Measurements from ENCODE around the gene PTCHD1.

PTCHD1 gene

GRCh38 chrX:23386260-23386659 lies 51.6 kb downstream of the PTCHD1 start:
- no peak overlapping the region for H3K9ac ChIP-seq (ENCODE audit: low read depth, low read length)
- H3K4me1 ChIP-seq (ENCODE audit: control insufficient read depth, insufficient read depth, low read length), result peaks cover 12% of the 10 kb centered on the region
- H3K9me3 ChIP-seq (ENCODE audit: control insufficient read depth, insufficient read depth, low read length), result no peaks in the 10 kb centered on the region
- H3K36me3 ChIP-seq (ENCODE audit: control insufficient read depth, insufficient read depth, low read length), result no peaks in the 10 kb centered on the region
- H3K27me3 ChIP-seq (ENCODE audit: control insufficient read depth, insufficient read depth, low read length), result no peaks in the 10 kb centered on the region
- H3K4me3 ChIP-seq (ENCODE audit: low read depth, low read length), result no peak overlapping the region

DNA sequence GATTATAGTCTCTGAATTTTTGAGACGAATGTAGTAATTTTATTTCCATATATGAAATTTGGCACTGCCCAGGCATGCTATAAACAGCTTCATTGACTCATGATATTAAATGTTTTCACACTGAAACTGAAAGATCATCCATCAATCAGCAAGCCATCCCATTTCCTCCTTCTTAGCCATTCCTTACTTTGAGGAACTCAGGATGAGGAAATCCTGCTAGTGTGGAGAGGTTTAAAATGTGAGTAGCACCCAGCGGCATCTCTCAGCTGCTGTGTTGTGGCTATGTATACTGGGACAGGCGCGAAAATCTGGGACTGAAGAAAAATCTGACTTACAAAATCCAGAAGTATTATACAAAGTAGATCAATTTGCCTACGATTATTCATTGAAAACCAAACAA lies 52.1 kb downstream of the PTCHD1 start:
- no peak overlapping the region for H3K4me3 ChIP-seq (ENCODE audit: low read depth, low read length)
- H3K36me3 ChIP-seq (ENCODE audit: control insufficient read depth, insufficient read depth, low read length), result no peaks in the 10 kb centered on the region

DNA sequence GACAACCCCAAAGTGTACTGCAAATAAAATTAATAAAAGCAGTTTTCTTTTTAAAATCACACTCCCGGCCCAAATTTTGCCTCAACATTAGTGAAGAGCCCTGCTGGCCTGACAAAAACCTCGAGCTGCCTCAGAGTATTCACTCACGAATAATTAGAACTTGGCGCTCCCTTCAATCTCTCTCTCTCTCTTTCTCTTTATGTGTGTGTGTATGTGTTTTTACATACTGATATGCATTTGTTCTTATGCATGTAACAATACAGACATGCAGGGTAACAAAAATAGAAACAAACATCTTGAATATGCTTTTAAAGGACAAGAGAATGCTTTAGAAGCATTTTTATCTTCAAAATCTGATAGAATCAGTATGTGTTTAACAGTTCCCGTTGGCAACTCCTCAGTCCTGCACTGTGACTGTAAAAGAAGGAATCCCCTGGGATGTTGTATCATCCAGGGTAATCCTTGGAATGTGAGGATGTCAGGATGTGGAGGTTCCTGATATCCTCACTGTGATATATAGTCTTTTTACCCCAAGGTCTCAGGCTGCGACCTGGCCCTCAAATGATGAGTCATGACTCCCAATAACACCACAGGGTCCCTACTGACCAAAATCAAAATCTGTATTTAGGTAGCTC lies 53.0 kb downstream of the PTCHD1 start:
- no peaks in the 10 kb centered on the region for H3K27me3 ChIP-seq (ENCODE audit: control insufficient read depth, insufficient read depth, low read length)
- H3K4me3 ChIP-seq (ENCODE audit: low read depth, low read length), result no peak overlapping the region
- H3K9ac ChIP-seq (ENCODE audit: low read depth, low read length), result no peak overlapping the region
- H3K4me1 ChIP-seq (ENCODE audit: control insufficient read depth, insufficient read depth, low read length), result peaks cover 9% of the 10 kb centered on the region
- H3K9me3 ChIP-seq (ENCODE audit: control insufficient read depth, insufficient read depth, low read length), result no peaks in the 10 kb centered on the region
- H3K36me3 ChIP-seq (ENCODE audit: control insufficient read depth, insufficient read depth, low read length), result no peaks in the 10 kb centered on the region

More for the DNA sequence above, 52.1 kb downstream of the PTCHD1 start:
- no peaks in the 10 kb centered on the region for H3K9me3 ChIP-seq (ENCODE audit: control insufficient read depth, insufficient read depth, low read length)
- H3K4me1 ChIP-seq (ENCODE audit: control insufficient read depth, insufficient read depth, low read length), result peaks cover 12% of the 10 kb centered on the region
- H3K27me3 ChIP-seq (ENCODE audit: control insufficient read depth, insufficient read depth, low read length), result no peaks in the 10 kb centered on the region
- H3K9ac ChIP-seq (ENCODE audit: low read depth, low read length), result no peak overlapping the region

DNA sequence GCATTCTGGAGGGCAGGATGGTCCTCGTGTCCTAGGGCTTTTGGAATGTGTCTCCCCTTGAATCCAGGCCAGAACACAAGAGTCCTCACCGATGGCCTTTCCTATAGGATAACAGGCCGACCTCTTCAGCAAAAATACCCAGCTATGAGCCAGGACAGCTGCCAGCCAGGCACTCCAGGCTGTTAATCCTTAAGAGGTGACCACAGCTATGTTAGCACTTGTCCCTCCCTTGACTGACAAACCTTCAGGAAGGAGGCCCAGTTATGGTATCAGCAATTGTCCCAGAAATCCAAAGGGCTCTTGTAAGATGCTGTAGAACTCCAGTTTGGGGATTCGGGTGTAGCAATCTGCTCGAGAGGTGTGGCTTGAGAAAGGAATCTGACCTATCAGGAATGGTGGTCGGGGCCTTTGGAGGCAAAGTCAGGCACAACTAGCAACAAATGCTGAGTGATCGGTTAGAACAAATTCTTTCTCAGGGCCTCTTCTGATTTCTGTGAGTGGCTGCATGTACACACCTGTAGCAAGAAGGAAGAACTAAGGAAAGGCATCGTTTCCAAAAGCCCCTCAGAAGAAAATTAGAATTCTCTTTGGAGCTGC lies 54.6 kb downstream of the PTCHD1 start:
- Histone ChIP-seq H3K9ac (ENCODE audit: low read depth, low read length) (no peak overlapping the region), H3K4me3 (ENCODE audit: low read depth, low read length) (no peak overlapping the region), H3K4me1 (ENCODE audit: control insufficient read depth, insufficient read depth, low read length) (peaks cover 8% of the 10 kb centered on the region), H3K36me3 (ENCODE audit: control insufficient read depth, insufficient read depth, low read length) (no peaks in the 10 kb centered on the region), H3K9me3 (ENCODE audit: control insufficient read depth, insufficient read depth, low read length) (no peaks in the 10 kb centered on the region), H3K27me3 (ENCODE audit: control insufficient read depth, insufficient read depth, low read length) (no peaks in the 10 kb centered on the region)

- Histone ChIP-seq H3K9me3 (ENCODE audit: control insufficient read depth, insufficient read depth, low read length) (no peaks in the 10 kb centered on the region), H3K36me3 (ENCODE audit: control insufficient read depth, insufficient read depth, low read length) (no peaks in the 10 kb centered on the region), H3K4me3 (ENCODE audit: low read depth, low read length) (no peak overlapping the region), H3K9ac (ENCODE audit: low read depth, low read length) (no peak overlapping the region), H3K4me1 (ENCODE audit: control insufficient read depth, insufficient read depth, low read length) (peaks cover 8% of the 10 kb centered on the region), H3K27me3 (ENCODE audit: control insufficient read depth, insufficient read depth, low read length) (no peaks in the 10 kb centered on the region)
Observed at GRCh38 chrX:23390979-23391378, 56.3 kb downstream of the PTCHD1 start.

- H3K9me3 ChIP-seq (ENCODE audit: control insufficient read depth, insufficient read depth, low read length), result no peaks in the 10 kb centered on the region
- H3K9ac ChIP-seq (ENCODE audit: low read depth, low read length), result no peak overlapping the region
- peaks cover 8% of the 10 kb centered on the region for H3K4me1 ChIP-seq (ENCODE audit: control insufficient read depth, insufficient read depth, low read length)
- H3K27me3 ChIP-seq (ENCODE audit: control insufficient read depth, insufficient read depth, low read length), result no peaks in the 10 kb centered on the region
- no peaks in the 10 kb centered on the region for H3K36me3 ChIP-seq (ENCODE audit: control insufficient read depth, insufficient read depth, low read length)
- H3K4me3 ChIP-seq (ENCODE audit: low read depth, low read length), result no peak overlapping the region
Observed at GRCh38 chrX:23392195-23392594, 57.5 kb downstream of the PTCHD1 start.

DNA sequence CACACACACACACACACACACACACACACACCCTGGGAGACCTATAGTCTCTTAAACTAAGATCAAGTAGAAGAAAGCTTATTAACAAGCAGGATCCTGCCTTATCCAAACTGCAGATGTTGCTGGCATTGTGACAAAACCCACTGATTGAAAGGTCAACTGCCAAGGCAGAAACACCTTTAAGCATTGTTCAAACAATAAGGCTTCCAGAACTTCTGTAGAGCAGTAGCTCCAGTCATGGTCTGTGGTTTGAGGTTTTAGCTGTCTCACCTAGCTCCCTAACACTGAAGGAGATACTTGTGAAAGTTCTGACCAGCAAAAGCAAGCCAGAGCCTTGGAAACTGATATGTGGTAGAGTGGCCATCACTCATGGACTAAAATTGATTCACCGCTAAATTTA lies 59.8 kb downstream of the PTCHD1 start:
- no peak overlapping the region for H3K9ac ChIP-seq (ENCODE audit: low read depth, low read length)
- H3K4me1 ChIP-seq (ENCODE audit: control insufficient read depth, insufficient read depth, low read length), result peaks cover under 1% of the 10 kb centered on the region
- H3K36me3 ChIP-seq (ENCODE audit: control insufficient read depth, insufficient read depth, low read length), result no peaks in the 10 kb centered on the region
- no peak overlapping the region for H3K4me3 ChIP-seq (ENCODE audit: low read depth, low read length)
- no peaks in the 10 kb centered on the region for H3K9me3 ChIP-seq (ENCODE audit: control insufficient read depth, insufficient read depth, low read length)
- no peaks in the 10 kb centered on the region for H3K27me3 ChIP-seq (ENCODE audit: control insufficient read depth, insufficient read depth, low read length)

DNA sequence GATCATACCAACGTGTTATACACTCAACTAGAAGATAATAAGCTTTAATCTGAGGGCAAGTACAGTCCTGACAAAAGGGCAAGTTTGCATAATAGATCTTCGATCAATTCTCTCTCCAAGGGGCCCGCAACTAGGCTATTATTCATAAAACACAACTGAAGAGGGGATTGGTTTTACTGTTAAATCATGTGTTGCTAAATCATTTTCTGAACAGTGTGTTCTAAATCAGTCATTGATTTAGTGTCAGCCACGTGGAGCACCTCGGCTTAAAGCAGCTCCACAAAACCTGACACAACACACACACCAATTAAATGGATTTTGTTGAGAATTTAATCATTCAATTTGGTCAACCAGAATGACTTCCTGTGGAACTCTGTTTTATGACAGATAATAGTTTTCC lies 61.6 kb downstream of the PTCHD1 start:
- Histone ChIP-seq H3K4me3 (ENCODE audit: low read depth, low read length) (no peak overlapping the region), H3K9me3 (ENCODE audit: control insufficient read depth, insufficient read depth, low read length) (no peaks in the 10 kb centered on the region), H3K27me3 (ENCODE audit: control insufficient read depth, insufficient read depth, low read length) (no peaks in the 10 kb centered on the region), H3K36me3 (ENCODE audit: control insufficient read depth, insufficient read depth, low read length) (no peaks in the 10 kb centered on the region), H3K9ac (ENCODE audit: low read depth, low read length) (no peak overlapping the region), H3K4me1 (ENCODE audit: control insufficient read depth, insufficient read depth, low read length) (no peaks in the 10 kb centered on the region)

- H3K9ac ChIP-seq (ENCODE audit: low read depth, low read length), result no peak overlapping the region
- no peaks in the 10 kb centered on the region for H3K36me3 ChIP-seq (ENCODE audit: control insufficient read depth, insufficient read depth, low read length)
- no peak overlapping the region for H3K4me3 ChIP-seq (ENCODE audit: low read depth, low read length)
- no peaks in the 10 kb centered on the region for H3K4me1 ChIP-seq (ENCODE audit: control insufficient read depth, insufficient read depth, low read length)
- no peaks in the 10 kb centered on the region for H3K9me3 ChIP-seq (ENCODE audit: control insufficient read depth, insufficient read depth, low read length)
- H3K27me3 ChIP-seq (ENCODE audit: control insufficient read depth, insufficient read depth, low read length), result no peaks in the 10 kb centered on the region
Observed at GRCh38 chrX:23398570-23398969, 63.9 kb downstream of the PTCHD1 start.

- Histone ChIP-seq H3K27me3 (ENCODE audit: control insufficient read depth, insufficient read depth, low read length) (no peaks in the 10 kb centered on the region), H3K9ac (ENCODE audit: low read depth, low read length) (no peak overlapping the region), H3K9me3 (ENCODE audit: control insufficient read depth, insufficient read depth, low read length) (no peaks in the 10 kb centered on the region), H3K4me3 (ENCODE audit: low read depth, low read length) (no peak overlapping the region), H3K36me3 (ENCODE audit: control insufficient read depth, insufficient read depth, low read length) (no peaks in the 10 kb centered on the region), H3K4me1 (ENCODE audit: control insufficient read depth, insufficient read depth, low read length) (no peaks in the 10 kb centered on the region)
Observed at GRCh38 chrX:23403849-23404248, 69.2 kb downstream of the PTCHD1 start.

DNA sequence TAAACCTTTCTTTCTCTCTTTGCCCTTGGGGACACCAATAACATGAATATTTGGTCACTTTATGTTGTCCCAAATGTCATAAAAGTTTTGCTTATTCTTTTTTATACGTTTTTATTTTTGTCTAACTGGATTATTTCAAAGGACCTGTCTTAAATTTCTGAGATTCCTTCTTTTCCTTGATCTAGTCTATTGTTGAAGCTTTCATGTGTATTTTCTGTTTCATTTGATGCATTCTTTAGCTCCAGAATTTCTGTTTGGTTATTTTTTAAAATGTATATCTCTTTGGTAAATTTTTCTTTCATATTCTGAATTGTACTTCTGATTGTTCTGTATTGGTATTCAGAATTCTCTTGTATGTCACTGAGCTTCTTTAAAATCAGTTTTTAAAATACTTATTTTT lies 88.3 kb downstream of the PTCHD1 start:
- no peaks in the 10 kb centered on the region for H3K36me3 ChIP-seq (ENCODE audit: control insufficient read depth, insufficient read depth, low read length)
- no peaks in the 10 kb centered on the region for H3K4me1 ChIP-seq (ENCODE audit: control insufficient read depth, insufficient read depth, low read length)
- no peaks in the 10 kb centered on the region for H3K9me3 ChIP-seq (ENCODE audit: control insufficient read depth, insufficient read depth, low read length)
- H3K4me3 ChIP-seq (ENCODE audit: low read depth, low read length), result no peak overlapping the region
- H3K9ac ChIP-seq (ENCODE audit: low read depth, low read length), result no peak overlapping the region
- H3K27me3 ChIP-seq (ENCODE audit: control insufficient read depth, insufficient read depth, low read length), result no peaks in the 10 kb centered on the region

DNA sequence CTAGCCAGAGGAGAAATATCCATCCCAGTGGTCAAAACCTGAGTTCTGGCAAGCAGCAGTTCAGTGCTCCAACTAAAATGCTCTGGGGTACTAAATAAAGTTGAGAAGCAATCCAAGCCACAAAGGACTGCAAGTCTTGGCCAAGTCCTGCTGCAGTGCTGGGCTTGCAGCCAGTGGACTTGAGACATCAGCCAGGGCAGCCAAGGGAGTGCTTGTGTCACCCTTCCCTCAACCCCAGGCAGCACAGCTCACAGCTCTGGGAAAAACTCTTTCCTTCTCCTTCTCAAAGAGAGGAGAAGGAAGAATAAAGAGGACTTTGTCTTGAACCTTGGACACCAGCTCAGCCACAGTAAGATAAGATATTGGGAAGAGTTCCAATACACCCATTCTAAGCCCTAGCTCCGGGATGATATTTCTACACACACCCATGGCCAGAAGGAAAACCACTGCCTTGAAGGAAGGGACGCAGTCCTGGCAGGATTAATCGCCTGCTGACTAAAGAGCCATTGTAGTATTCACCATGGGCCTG lies 99.8 kb downstream of the PTCHD1 start:
- Histone ChIP-seq H3K9ac (ENCODE audit: low read depth, low read length) (no peak overlapping the region), H3K4me1 (ENCODE audit: control insufficient read depth, insufficient read depth, low read length) (peaks cover 8% of the 10 kb centered on the region), H3K36me3 (ENCODE audit: control insufficient read depth, insufficient read depth, low read length) (no peaks in the 10 kb centered on the region), H3K4me3 (ENCODE audit: low read depth, low read length) (no peak overlapping the region), H3K9me3 (ENCODE audit: control insufficient read depth, insufficient read depth, low read length) (no peaks in the 10 kb centered on the region), H3K27me3 (ENCODE audit: control insufficient read depth, insufficient read depth, low read length) (no peaks in the 10 kb centered on the region)

Measured in iPS-15b (cell line).